Measurements from ENCODE around the gene ARHGEF10L.
"Not testable (repeated sequence)": the region's sequence is repeated elsewhere in the genome, so short reads cannot be mapped to it uniquely, and the experiment has no call there.

ARHGEF10L gene

GRCh38 chr1:17617787-17618557 lies 78.5 kb downstream of the ARHGEF10L start:
- DNase-seq = no peak

- DNase-seq = no peak
These were observed 79.2 kb downstream of the ARHGEF10L start for GRCh38 chr1:17618558-17619247.

- DNase-seq = no peak
These were observed 81.0 kb downstream of the ARHGEF10L start for GRCh38 chr1:17620448-17620847.

GRCh38 chr1:17621691-17622090 lies 82.2 kb downstream of the ARHGEF10L start:
- DNase-seq = no peak

- DNase-seq = no peak
These were observed 83.3 kb downstream of the ARHGEF10L start for GRCh38 chr1:17622823-17623222.

GRCh38 chr1:17624611-17625233 lies 85.2 kb downstream of the ARHGEF10L start:
- DNase-seq = no peak

- no peak for DNase-seq
These were observed 87.9 kb downstream of the ARHGEF10L start for GRCh38 chr1:17627239-17628052.

- DNase-seq = not testable (repeated sequence)
These were observed 89.5 kb downstream of the ARHGEF10L start for GRCh38 chr1:17629046-17629445.

GRCh38 chr1:17629460-17629859 lies 90.0 kb downstream of the ARHGEF10L start:
- no peak for DNase-seq

- no peak for DNase-seq
These were observed 90.7 kb downstream of the ARHGEF10L start for GRCh38 chr1:17630048-17630830.

- DNase-seq = no peak
These were observed 91.5 kb downstream of the ARHGEF10L start for GRCh38 chr1:17630986-17631385.

GRCh38 chr1:17631410-17631809 lies 91.9 kb downstream of the ARHGEF10L start:
- DNase-seq = no peak

- DNase-seq = no peak
These were observed 92.6 kb downstream of the ARHGEF10L start for GRCh38 chr1:17632106-17632505.

- no peak for DNase-seq
These were observed 93.2 kb downstream of the ARHGEF10L start for GRCh38 chr1:17632541-17633184.

GRCh38 chr1:17633654-17634053 lies 94.2 kb downstream of the ARHGEF10L start:
- DNase-seq = no peak

- no peak for DNase-seq
These were observed 95.8 kb downstream of the ARHGEF10L start for GRCh38 chr1:17635276-17635675.

- DNase-seq = no peak
These were observed 96.3 kb downstream of the ARHGEF10L start for GRCh38 chr1:17635811-17636210.

GRCh38 chr1:17636612-17637011 lies 97.1 kb downstream of the ARHGEF10L start:
- no peak for DNase-seq

- DNase-seq = no peak
These were observed 97.6 kb downstream of the ARHGEF10L start for GRCh38 chr1:17637055-17637454.

GRCh38 chr1:17639703-17640340 lies 100.3 kb downstream of the ARHGEF10L start:
- DNase-seq = no peak

GRCh38 chr1:17640393-17640792 lies 100.9 kb downstream of the ARHGEF10L start:
- no peak for DNase-seq

Measured in activated CD8-positive, alpha-beta memory T cell treated with anti-CD3 and anti-CD28 coated beads, Interleukin-2, amount 50 U/mL, for 4 hours (primary cell).